HFF-Myc (cell line): ENCODE data around the gene AURKB.

Experiments
- DNase-seq: peaks from one replicate; pipeline ENCODE4 v3.0.0-alpha.2; 2011; ENCODE audit warnings: low read depth; ENCODE audit errors: extremely low read depth
- H3K4me3 ChIP-seq: replicated peaks from 2 replicates; pipeline ENCODE4 v1.5.1; 2011; ENCODE audit warnings: low read depth, mild to moderate bottlenecking, control low read depth, low read length
- CTCF ChIP-seq: IDR thresholded peaks from 2 replicates; pipeline ENCODE4 v1.5.1; 2012; ENCODE audit warnings: mild to moderate bottlenecking, low read depth, low read length, control low read depth; ENCODE audit errors: missing control alignments

The AURKB gene

DNA sequence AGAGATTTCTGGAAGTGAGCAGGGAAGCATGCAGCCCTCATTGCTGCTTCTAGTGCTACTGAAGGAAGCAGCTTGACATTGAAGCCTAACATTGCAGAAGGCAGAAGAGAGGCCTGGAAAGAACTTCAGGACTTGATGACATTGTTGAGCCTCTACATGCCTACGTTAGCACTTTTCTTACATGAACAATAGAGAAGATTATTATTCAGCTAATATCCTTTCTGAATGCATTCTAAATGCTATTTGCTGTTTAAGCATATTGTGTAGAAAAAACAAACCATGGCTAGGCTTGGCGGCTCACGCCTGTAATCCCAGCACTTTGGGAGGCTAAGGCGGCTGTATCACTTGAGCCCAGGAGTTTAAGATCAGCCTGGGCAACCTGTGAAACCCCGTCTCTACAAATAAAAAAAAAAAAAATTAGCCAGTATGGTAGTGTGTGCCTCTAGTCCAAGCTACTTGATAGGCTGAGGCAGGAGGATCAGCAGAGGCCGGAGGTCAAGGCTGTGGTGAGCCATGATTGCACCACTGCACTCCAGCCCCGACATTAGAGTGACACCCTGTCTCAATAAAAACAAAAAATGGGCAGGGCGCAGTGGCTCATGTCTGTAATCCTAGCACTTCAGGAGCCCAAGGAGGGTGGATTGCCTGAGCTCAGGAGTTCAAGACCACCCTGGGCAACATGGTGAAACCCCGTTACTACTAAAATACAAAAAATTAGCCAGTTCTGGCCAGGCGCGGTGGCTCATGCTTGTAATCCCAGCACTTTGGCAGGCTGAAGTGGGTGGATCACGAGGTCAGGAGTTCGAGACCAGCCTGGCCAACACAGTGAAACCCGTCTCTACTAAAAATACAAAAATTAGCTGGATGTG, 2.2 kb upstream of the AURKB start:
- no peak overlapping the region for H3K4me3 ChIP-seq
- DNase-seq: no peak
- TF ChIP-seq CTCF: no peak

DNA sequence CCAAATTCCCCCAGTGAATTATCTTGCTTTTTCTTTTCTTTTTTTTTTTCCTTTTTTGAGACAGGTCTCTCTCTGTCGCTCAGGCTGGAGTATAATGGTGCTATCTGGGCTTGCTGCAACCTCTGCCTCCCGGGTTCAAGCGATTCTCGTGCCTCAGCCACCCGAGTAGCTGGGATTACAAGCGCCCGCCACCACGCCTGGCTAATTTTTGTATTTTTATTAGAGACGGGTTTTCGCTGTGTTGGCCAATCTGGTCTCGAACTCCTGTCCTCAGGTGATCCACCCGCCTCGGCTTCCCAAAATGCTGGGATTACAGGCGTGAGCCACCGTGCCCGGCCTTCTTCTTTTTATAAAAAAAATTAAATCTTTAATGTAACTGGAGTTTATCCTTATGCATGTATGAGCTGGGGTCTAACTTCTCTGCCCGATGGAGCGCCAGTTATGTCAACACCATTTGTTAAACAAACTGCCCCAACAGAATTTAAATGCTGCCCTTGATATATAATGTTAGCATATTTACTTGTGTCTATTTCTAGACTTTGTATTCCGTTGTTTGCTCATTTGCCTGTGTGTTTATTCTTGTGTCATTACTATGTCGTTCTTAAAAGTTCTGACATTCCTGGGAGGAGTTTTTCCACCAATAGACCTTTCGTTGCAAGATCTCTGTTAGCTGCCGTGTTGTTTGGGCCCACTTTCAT, 535 bp upstream of the AURKB start:
- peak overlapping the region; percentile 90 for H3K4me3 ChIP-seq
- no peak for TF ChIP-seq CTCF
- no peak for DNase-seq

DNA sequence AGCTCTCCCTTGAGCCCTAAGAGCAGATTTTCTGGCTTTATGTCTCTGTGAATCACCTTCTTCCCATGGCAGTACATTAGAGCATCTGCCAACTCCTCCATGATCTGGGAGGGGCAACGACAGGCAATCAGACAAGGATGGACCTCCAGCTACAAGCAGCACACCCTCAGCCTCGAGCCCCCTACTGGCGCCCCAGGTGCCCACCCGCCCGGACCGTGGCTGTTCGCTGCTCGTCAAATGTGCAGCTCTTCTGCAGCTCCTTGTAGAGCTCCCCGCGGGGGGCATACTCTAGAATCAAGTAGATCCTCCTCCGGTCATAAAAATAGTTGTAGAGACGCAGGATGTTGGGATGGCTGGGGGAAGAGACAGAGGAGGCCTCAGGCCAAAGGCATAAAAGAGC, 3.8 kb downstream of the AURKB start:
- no peak for TF ChIP-seq CTCF
- DNase-seq: no peak
- no peak overlapping the region for H3K4me3 ChIP-seq

DNA sequence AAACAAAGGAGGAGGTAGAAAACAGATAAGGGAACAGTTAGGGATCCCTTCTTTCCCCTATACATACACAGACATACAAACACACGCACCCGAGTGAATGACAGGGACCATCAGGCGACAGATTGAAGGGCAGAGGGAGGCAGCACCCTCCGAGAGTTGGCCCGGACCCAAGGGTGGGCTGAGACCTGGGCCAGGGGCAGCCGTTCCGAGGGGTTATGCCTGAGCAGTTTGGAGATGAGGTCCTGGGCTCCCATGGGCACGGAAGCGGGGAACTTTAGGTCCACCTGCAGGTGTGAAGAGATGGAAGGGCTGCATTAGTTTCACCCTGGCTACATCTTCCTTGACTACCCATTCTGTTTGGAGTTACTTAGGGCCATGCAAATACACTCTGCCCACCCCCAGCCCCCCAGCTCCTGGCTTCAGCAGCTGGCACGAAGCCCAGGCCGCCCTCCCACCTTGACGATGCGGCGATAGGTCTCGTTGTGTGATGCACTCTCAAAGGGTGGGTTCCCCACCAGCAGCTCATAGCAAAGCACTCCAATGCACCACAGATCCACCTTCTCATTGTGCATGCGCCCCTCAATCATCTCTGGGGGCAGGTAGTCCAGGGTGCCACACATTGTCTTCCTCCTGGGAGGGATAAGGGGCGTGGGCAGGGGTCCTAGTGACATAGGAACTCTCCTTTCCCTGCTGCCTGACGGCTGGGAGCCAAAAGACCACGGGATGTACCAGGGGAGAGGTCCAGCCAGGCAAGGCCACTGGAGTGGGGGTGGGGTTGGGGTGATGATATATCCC, 5.4 kb downstream of the AURKB start:
- H3K4me3 ChIP-seq: no peak overlapping the region
- TF ChIP-seq CTCF: no peak
- DNase-seq: no peak

- peak overlapping the region; percentile 15 for H3K4me3 ChIP-seq
- DNase-seq: peak; percentile 86
- TF ChIP-seq CTCF: no peak
Measured at GRCh38 chr17:8192070-8192815, 18.1 kb downstream of the AURKB start.

GRCh38 chr17:8190506-8190905, 19.9 kb downstream of the AURKB start:
- no peak for DNase-seq
- TF ChIP-seq CTCF: no peak
- H3K4me3 ChIP-seq: peak overlapping the region; percentile 69
